HepG2 (cell line): ENCODE measurements around the gene PRXL2A. TPM values are rescaled to one million over a fixed set of nuclear protein-coding genes. Genes with fewer than 3 reads are reported as not detected.

ENCODE experiments used
- BCL6 ChIP-seq: IDR thresholded peaks from 2 replicates; pipeline ENCODE4 v1.6.1; 2016; ENCODE audit warnings: missing genetic modification reagents, missing compliant biosample characterization
- EZH2 ChIP-seq: conservative IDR thresholded peaks from 2 replicates; pipeline ENCODE4 v1.6.1; 2012; ENCODE audit warnings: mild to moderate bottlenecking, low read depth, low read length, moderate library complexity
- FOXK2 ChIP-seq: fragments of 450-650 bp; IDR thresholded peaks from 2 replicates; pipeline ENCODE4 v1.6.1; 2016
- HOXA3 ChIP-seq: sonication (generic); formaldehyde crosslinking; IDR thresholded peaks from 2 replicates; pipeline ENCODE4 v1.5.0; 2020; ENCODE audit warnings: missing genetic modification reagents
- IKZF5 ChIP-seq: IDR thresholded peaks from 2 replicates; pipeline ENCODE4 v1.6.1; 2018; ENCODE audit warnings: missing genetic modification reagents, mild to moderate bottlenecking, missing compliant biosample characterization
- MEIS2 ChIP-seq: sonication (generic); formaldehyde crosslinking; IDR thresholded peaks from 2 replicates; pipeline ENCODE4 v1.9.0; 2021; ENCODE audit warnings: mild to moderate bottlenecking, missing genetic modification reagents
- NCOA5 ChIP-seq: sonication (generic); formaldehyde crosslinking; IDR thresholded peaks from 2 replicates; pipeline ENCODE4 v1.4.0; 2020; ENCODE audit warnings: missing genetic modification reagents
- PITX1 ChIP-seq: sonication (generic); formaldehyde crosslinking; IDR thresholded peaks from 2 replicates; pipeline ENCODE4 v1.5.1; 2020; ENCODE audit warnings: mild to moderate bottlenecking, missing genetic modification reagents
- THAP9 ChIP-seq: sonication (generic); formaldehyde crosslinking; IDR thresholded peaks from 2 replicates; pipeline ENCODE4; 2020; ENCODE audit warnings: missing genetic modification reagents, mild to moderate bottlenecking, borderline replicate concordance
- ZGPAT ChIP-seq: IDR thresholded peaks from 2 replicates; pipeline ENCODE4 v1.6.1; 2016; ENCODE audit warnings: mild to moderate bottlenecking
- ZNF431 ChIP-seq: sonication (generic); formaldehyde crosslinking; IDR thresholded peaks from 2 replicates; pipeline ENCODE4 v1.9.0; 2022; ENCODE audit warnings: missing genetic modification reagents, low read depth, mild to moderate bottlenecking, borderline replicate concordance
- ZNF605 ChIP-seq: sonication (generic); formaldehyde crosslinking; IDR thresholded peaks from 2 replicates; pipeline ENCODE4 v1.8.0; 2022; ENCODE audit warnings: mild to moderate bottlenecking, missing genetic modification reagents
- ZNF644 ChIP-seq: IDR thresholded peaks from 2 replicates; pipeline ENCODE4 v1.6.1; 2016; ENCODE audit warnings: low read depth
- ZNF782 ChIP-seq: sonication (generic); formaldehyde crosslinking; IDR thresholded peaks from 2 replicates; pipeline ENCODE4 v1.4.0; 2020; ENCODE audit warnings: missing genetic modification reagents, mild to moderate bottlenecking, borderline replicate concordance
- ZSCAN22 ChIP-seq: sonication (generic); formaldehyde crosslinking; IDR thresholded peaks from 2 replicates; pipeline ENCODE4 v1.4.0; 2020; ENCODE audit warnings: mild to moderate bottlenecking, missing genetic modification reagents
- polyA plus RNA-seq, 8 experiments: library from polyadenylated mRNA; depleted of rRNA in 3 of 8; stranded (reverse) in 7 of 8; unstranded in 1 of 8; fragments of >200 nt; fragmentation: Illumina TruSeq in 4 of 8; extraction: Trizol in 4 of 8; gene quantifications; 2 replicates each; pipeline versions ENCODE4 v1.2.1 to v1.2.3, GENCODE V29; 2011 to 2016; ENCODE audit warnings: low read depth in 4 of 8, missing spikeins in 1 of 8, mixed read lengths in 1 of 8; ENCODE audit not compliant: insufficient read depth in 1 of 8
- total RNA-seq, 5 experiments: library from RNA; depleted of rRNA; stranded (reverse); fragments of >200 nt; fragmentation: Illumina TruSeq; extraction: Trizol; gene quantifications; 2 replicates each; pipeline ENCODE4 v1.2.3, GENCODE V29; 2016; ENCODE audit warnings: low read depth in 1 of 5
- TF ChIP-seq, protein P1 (sequence below): sonication (generic); formaldehyde crosslinking; IDR thresholded peaks from 2 replicates; pipeline ENCODE4 v1.4.0; 2020; ENCODE audit warnings: missing genetic modification reagents, low read depth, mild to moderate bottlenecking, borderline replicate concordance
- TF ChIP-seq, protein P2 (sequence below): sonication (generic); formaldehyde crosslinking; IDR thresholded peaks from 2 replicates; pipeline ENCODE4 v1.4.0; 2020; ENCODE audit warnings: missing genetic modification reagents

The PRXL2A gene
- total and polyA plus RNA-seq, 2 of the 13 experiments (the other 11 are each of a cell fraction or from before 2014, with no cell fraction given), result 43.9 to 79.9 TPM

GRCh38 chr10:80414142-80414895 lies 6.0 kb downstream of the PRXL2A start (continued):
- TF ChIP-seq ZNF605 (CRISPR knock-in tag), result no peak
- TF ChIP-seq IKZF5 (CRISPR knock-in tag), result 0 out of 2 replicates have a peak, but pooled peaks have one; percentile 47
- TF ChIP-seq, protein P1, sequence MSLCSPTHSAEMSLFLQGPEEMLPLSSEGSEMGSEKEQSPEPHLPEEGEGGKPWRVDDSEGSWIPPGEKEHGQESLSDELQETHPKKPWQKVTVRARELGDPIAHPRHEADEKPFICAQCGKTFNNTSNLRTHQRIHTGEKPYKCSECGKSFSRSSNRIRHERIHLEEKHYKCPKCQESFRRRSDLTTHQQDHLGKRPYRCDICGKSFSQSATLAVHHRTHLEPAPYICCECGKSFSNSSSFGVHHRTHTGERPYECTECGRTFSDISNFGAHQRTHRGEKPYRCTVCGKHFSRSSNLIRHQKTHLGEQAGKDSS (CRISPR knock-in tag), result no peak
- TF ChIP-seq ZSCAN22 (CRISPR knock-in tag), result peak; percentile 57; the same call in 1 of the 2 replicates
- TF ChIP-seq MEIS2 (CRISPR knock-in tag), result no peak
- TF ChIP-seq BCL6 (CRISPR knock-in tag), result 0 out of 2 replicates have a peak, but pooled peaks have one; percentile 5
- no peak for TF ChIP-seq EZH2
- no peak for TF ChIP-seq THAP9 (CRISPR knock-in tag)
- no peak for TF ChIP-seq NCOA5
- TF ChIP-seq ZGPAT, result 0 out of 2 replicates have a peak, but pooled peaks have one; percentile 30
- no peak for TF ChIP-seq ZNF431 (CRISPR knock-in tag)
- TF ChIP-seq, protein P2, sequence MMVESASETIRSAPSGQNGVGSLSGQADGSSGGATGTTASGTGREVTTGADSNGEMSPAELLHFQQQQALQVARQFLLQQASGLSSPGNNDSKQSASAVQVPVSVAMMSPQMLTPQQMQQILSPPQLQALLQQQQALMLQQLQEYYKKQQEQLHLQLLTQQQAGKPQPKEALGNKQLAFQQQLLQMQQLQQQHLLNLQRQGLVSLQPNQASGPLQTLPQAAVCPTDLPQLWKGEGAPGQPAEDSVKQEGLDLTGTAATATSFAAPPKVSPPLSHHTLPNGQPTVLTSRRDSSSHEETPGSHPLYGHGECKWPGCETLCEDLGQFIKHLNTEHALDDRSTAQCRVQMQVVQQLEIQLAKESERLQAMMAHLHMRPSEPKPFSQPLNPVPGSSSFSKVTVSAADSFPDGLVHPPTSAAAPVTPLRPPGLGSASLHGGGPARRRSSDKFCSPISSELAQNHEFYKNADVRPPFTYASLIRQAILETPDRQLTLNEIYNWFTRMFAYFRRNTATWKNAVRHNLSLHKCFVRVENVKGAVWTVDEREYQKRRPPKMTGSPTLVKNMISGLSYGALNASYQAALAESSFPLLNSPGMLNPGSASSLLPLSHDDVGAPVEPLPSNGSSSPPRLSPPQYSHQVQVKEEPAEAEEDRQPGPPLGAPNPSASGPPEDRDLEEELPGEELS (CRISPR knock-in tag), result no peak
- 0 out of 2 replicates have a peak, but pooled peaks have one; percentile 70 for TF ChIP-seq ZNF644 (CRISPR knock-in tag)
- no peak for TF ChIP-seq ZNF782 (CRISPR knock-in tag)
- peak; percentile 75; the same call in 1 of the 2 replicates for TF ChIP-seq PITX1
- TF ChIP-seq FOXK2, result no peak
- TF ChIP-seq HOXA3 (CRISPR knock-in tag), result peak; percentile 26; the same call in 1 of the 2 replicates
